K562 (cell line): ENCODE data around the gene RPLP2. TPM values are rescaled to one million over a fixed set of nuclear protein-coding genes. Genes with fewer than 3 reads are reported as not detected.
A peak's percentile ranks its signal among the peaks of the same experiment; 100 is the strongest.

Experiments used
- ATF3 ChIP-seq, 2 experiments: fragments of 450-650 bp in 1 of 2; sonication (generic) in 1 of 2; formaldehyde crosslinking in 1 of 2; IDR thresholded peaks in 1 of 2; conservative IDR thresholded peaks in 1 of 2; 2 replicates each; pipeline versions ENCODE4 v1.6.1 to v1.8.1; 2016 to 2023; ENCODE audit warnings: mild to moderate bottlenecking in 2 of 2, moderate library complexity in 2 of 2, inconsistent platforms in 1 of 2, missing genetic modification reagents in 1 of 2
- CBX2 ChIP-seq: fragments of 200-600 bp; sonication (generic); IDR thresholded peaks from one replicate; pipeline ENCODE4 v1.6.1; 2012; ENCODE audit warnings: mild to moderate bottlenecking, low read length, inconsistent platforms; ENCODE audit not compliant: insufficient read depth, poor library complexity, severe bottlenecking
- CREB3L1 ChIP-seq: fragments of 450-650 bp; IDR thresholded peaks from 2 replicates; pipeline ENCODE4 v1.6.1; 2014; ENCODE audit warnings: low read depth, mild to moderate bottlenecking, moderate library complexity, borderline replicate concordance
- CUX1 ChIP-seq: fragments of 200-800 bp; sonication (Bioruptor generic); IDR thresholded peaks from 2 replicates; pipeline ENCODE4 v1.6.1; 2016; ENCODE audit warnings: missing genetic modification characterization, missing compliant biosample characterization
- FOXP4 ChIP-seq: sonication (generic); formaldehyde crosslinking; IDR thresholded peaks from 2 replicates; pipeline ENCODE4 v1.8.0; 2022; ENCODE audit warnings: mild to moderate bottlenecking, missing genetic modification reagents, borderline replicate concordance
- KLF16 ChIP-seq: IDR thresholded peaks from 2 replicates; pipeline ENCODE4 v1.6.1; 2016; ENCODE audit warnings: antibody characterized with exemption
- MLX ChIP-seq, 2 experiments: fragments of 450-650 bp in 1 of 2; sonication (generic) in 1 of 2; formaldehyde crosslinking; conservative IDR thresholded peaks; 2 replicates each; pipeline versions ENCODE4 v1.4.0 to v1.8.1; 2020 to 2022; ENCODE audit warnings: mild to moderate bottlenecking in 1 of 2, missing genetic modification reagents in 1 of 2
- MXD1 ChIP-seq: fragments of 250-450 bp; sonication (Bioruptor Pico); IDR thresholded peaks from 2 replicates; pipeline ENCODE4 v1.8.0; 2021; ENCODE audit warnings: borderline replicate concordance, mild to moderate bottlenecking, moderate library complexity; ENCODE audit not compliant: poor library complexity, severe bottlenecking
- PHTF2 ChIP-seq: fragments of 250-450 bp; sonication (Bioruptor Pico); IDR thresholded peaks from 2 replicates; pipeline ENCODE4 v1.5.0; 2021; ENCODE audit warnings: mild to moderate bottlenecking
- POLR2G ChIP-seq: fragments of 200-400 bp; formaldehyde crosslinking; IDR thresholded peaks from 2 replicates; pipeline ENCODE4 v1.6.1; 2017; ENCODE audit warnings: low read depth, mild to moderate bottlenecking, antibody characterized with exemption, low read length, moderate library complexity
- POLR3A ChIP-seq: IDR thresholded peaks from 2 replicates; pipeline ENCODE4 v1.6.1; 2011; ENCODE audit warnings: borderline replicate concordance, mild to moderate bottlenecking, moderate library complexity; ENCODE audit not compliant: insufficient read length, insufficient read depth; ENCODE audit errors: extremely low read depth
- ZFX ChIP-seq: sonication (generic); formaldehyde crosslinking; IDR thresholded peaks from 2 replicates; pipeline ENCODE4 v1.8.0; 2022; ENCODE audit warnings: mild to moderate bottlenecking, missing genetic modification reagents, moderate library complexity
- ZKSCAN8 ChIP-seq: fragments of 200-800 bp; sonication (Bioruptor generic); IDR thresholded peaks from 2 replicates; pipeline ENCODE4 v1.6.1; 2016; ENCODE audit warnings: missing genetic modification characterization, missing compliant biosample characterization
- ZNF274 ChIP-seq: IDR thresholded peaks from 2 replicates; pipeline ENCODE4 v1.6.1; 2011; ENCODE audit warnings: low read depth, mild to moderate bottlenecking, low read length, moderate library complexity, borderline replicate concordance
- polyA plus RNA-seq, 8 experiments: library from polyadenylated mRNA; depleted of rRNA in 4 of 8; stranded (reverse) in 5 of 8; unstranded in 3 of 8; fragments of >200 nt; fragmentation: Nextera tagmentation in 2 of 8; fragmentation: Illumina TruSeq in 1 of 8; extraction: Ambion mirVana in 2 of 8; extraction: Trizol in 1 of 8; gene quantifications; 2 replicates each; pipeline versions ENCODE4 v1.2.1 to v1.2.3, GENCODE V29; 2011 to 2014; ENCODE audit warnings: inconsistent platforms in 1 of 8, missing spikeins in 1 of 8
- total RNA-seq, 7 experiments: library from RNA; depleted of rRNA in 6 of 7; stranded (reverse); fragments of >200 nt in 6 of 7; fragmentation: Illumina TruSeq in 2 of 7; extraction: Trizol in 2 of 7; gene quantifications; 2 replicates each; pipeline versions ENCODE4 v1.2.1 to v1.2.3, GENCODE V29; 2011 to 2021; ENCODE audit warnings: low replicate concordance in 1 of 7

Gene RPLP2
- total and polyA plus RNA-seq, 9 of the 15 experiments (the other 6 are each of a cell fraction or from before 2014, with no cell fraction given): 528 to 3,807 (median 1,633) TPM

- no peak for TF ChIP-seq POLR3A
- peak; percentile 59 for TF ChIP-seq MXD1 (CRISPR knock-in tag)
- TF ChIP-seq ZFX (CRISPR knock-in tag): peak; percentile 73
- no peak for TF ChIP-seq MLX (CRISPR knock-in tag; conservative IDR thresholded peaks at IDR 0.05)
- no peak for TF ChIP-seq PHTF2 (CRISPR knock-in tag)
- peak; percentile 25; the same call in 1 of the 2 replicates for TF ChIP-seq FOXP4
- TF ChIP-seq KLF16: no peak
- no peak for TF ChIP-seq CBX2
- TF ChIP-seq ZNF274: no peak
- no peak for TF ChIP-seq ZKSCAN8
- no peak for TF ChIP-seq CUX1
- peak; percentile 83 for TF ChIP-seq POLR2G
- no peak for TF ChIP-seq CREB3L1
- peak; percentile 86 for TF ChIP-seq ATF3 (IDR thresholded peaks at IDR 0.05)
- no peak for TF ChIP-seq ATF3 (CRISPR knock-in tag; conservative IDR thresholded peaks at IDR 0.05)
Measured at GRCh38 chr11:833114-833791, 23.5 kb downstream of the RPLP2 start (continued).
